Adrenal gland (tissue), 12 donors: Measurements from ENCODE around the gene PRSS21. TPM values are rescaled to one million over a fixed set of nuclear protein-coding genes. Genes with fewer than 3 reads are reported as not detected.
A peak's percentile ranks its signal among the peaks of the same experiment; 100 is the strongest.

Source experiments
- DNase-seq, 7 donors: peaks; one replicate each; pipeline ENCODE4 v3.0.0-alpha.2; 2019 to 2020
- H3K27ac ChIP-seq, 5 donors: fragments of 200-600 bp; sonication (generic) in 4 of 5; 1 replicate in 3 of 5; 2 replicates in 2 of 5; pipeline versions ENCODE4 v1.5.1 to v1.8.0; 2016 to 2020; ENCODE audit warnings: mild to moderate bottlenecking in 1 of 5
- H3K27me3 ChIP-seq: fragments of 200-600 bp; 2 replicates; pipeline ENCODE4 v1.8.0; 2021
- H3K36me3 ChIP-seq, 2 donors: fragments of 200-600 bp; replicated peaks in 1 of 2; 1 replicate in 1 of 2; 2 replicates in 1 of 2; pipeline versions ENCODE4 v1.5.1 to v1.8.0; 2018 to 2022
- H3K4me1 ChIP-seq, 2 donors: fragments of 200-600 bp; replicated peaks in 1 of 2; 1 replicate in 1 of 2; 2 replicates in 1 of 2; pipeline versions ENCODE4 v1.5.1 to v1.8.0; 2018 to 2021
- H3K4me3 ChIP-seq, 4 donors: fragments of 200-600 bp; sonication (generic) in 3 of 4; one replicate each; pipeline ENCODE4 v1.5.1; 2016 to 2018
- H3K9me3 ChIP-seq, 3 donors: fragments of 200-600 bp; sonication (generic) in 1 of 3; replicated peaks in 1 of 3; 1 replicate in 2 of 3; 2 replicates in 1 of 3; pipeline versions ENCODE4 v1.5.1 to v1.8.0; 2016 to 2021
- CTCF ChIP-seq, 6 experiments: fragments of 450-650 bp in 4 of 6; fragments of 200-600 bp in 2 of 6; sonication (generic) in 1 of 6; IDR thresholded peaks; 1 replicate in 5 of 6; 2 replicates in 1 of 6; pipeline versions ENCODE4 v1.5.1 to v1.8.0; 2016 to 2021; ENCODE audit warnings: antibody characterized with exemption in 6 of 6, mild to moderate bottlenecking in 2 of 6, moderate library complexity in 1 of 6
- POLR2A ChIP-seq, 2 donors: fragments of 450-650 bp; IDR thresholded peaks; one replicate each; pipeline ENCODE4 v1.6.1; 2017; ENCODE audit warnings: antibody characterized with exemption in 2 of 2, mild to moderate bottlenecking in 2 of 2, moderate library complexity in 1 of 2
- WGBS, 4 donors: extraction: QIAGEN DNeasy Blood & Tissue Kit in 2 of 4; methylation state at CpG; one replicate each; pipeline versions ENCODE4 v1.1.5 to v1.1.7; 2013 to 2017; 5-methylcytosine and 5-hydroxymethylcytosine counted together
- intact Hi-C, 2 donors: fragments of 100-400 bp; cut with DNase I; formaldehyde crosslinking; loops; one replicate each; pipeline versions ENCODE4 v1.14.1 to v1.15.0; 2022 to 2023
- polyA plus RNA-seq, 3 donors: library from polyadenylated mRNA; stranded (reverse); fragments of 200-250 nt in 2 of 3; fragments of 350-450 nt in 1 of 3; fragmentation: Illumina TruSeq in 1 of 3; extraction: RNeasy Lipid Tissue Mini Kit (QIAGEN cat#74804) in 1 of 3; gene quantifications; one replicate each; pipeline ENCODE4 v1.2.3, GENCODE V29; 2013 to 2014
- total RNA-seq, 9 donors: library from RNA; depleted of rRNA in 4 of 9; stranded (reverse); fragments of >200 nt in 4 of 9; fragments of 120-200 nt in 1 of 9; fragmentation: NEBNext Ultra II Directional in 1 of 9; extraction: Animal tissue kit (Norgen Biotek cat#: 25700) in 1 of 9; gene quantifications; one replicate each; pipeline versions ENCODE4 v1.1.0 to v1.2.4, GENCODE V29; 2013 to 2023
- donor health status: healthy with polysubstance abuse.
- donor health status: Bipolar disorder and iron deficiency.
- donor health status: DM: yes; HTN: yes; CAD: no.
- donor health status: DM: no; HTN: no; CAD: no.
- donor health status: DM: no; HTN: no; CAD: no.
- donor health status: DM: yes; HTN: yes; CAD: no.

PRSS21 gene
- total and polyA plus RNA-seq, 12 donors: 0.20 to 2.6 (median 0.85) TPM; not detected in 6

GRCh38 chr16:2838928-2839327 is 21.9 kb downstream of the PRSS21 start:
- peak; percentile 74 to 90 (median 86) for DNase-seq
- H3K9me3 ChIP-seq: no peaks in the 10 kb centered on the region
- H3K4me3 ChIP-seq: no peak overlapping the region
- peaks cover 0 to 6% of the 10 kb centered on the region in 2 donors for H3K4me1 ChIP-seq
- 2 to 4% methylated on average over 12 of the region's 12 CpGs; no CpG with 5 or more reads in 2 of the 4 donors for WGBS, 4 donors
- intact Hi-C loops: loop anchor here in 1 of 2 donors (2.0 to 5.0 kb wide), 2 partner anchors 30 to 88 kb away; no protein-coding TSS in a partner anchor
- H3K36me3 ChIP-seq: no peaks in the 10 kb centered on the region
- H3K27me3 ChIP-seq: peaks cover 5% of the 10 kb centered on the region
- H3K27ac ChIP-seq: no peak overlapping the region
- TF ChIP-seq CTCF (IDR thresholded peaks at IDR 0.05) (peak; percentile 77 to 95 (median 90)), POLR2A (IDR thresholded peaks at IDR 0.05) (no peak)

- intact Hi-C loops: loop anchor here in 1 of 2 donors (2.0 to 5.0 kb wide), 2 partner anchors 29 to 87 kb away; no protein-coding TSS in a partner anchor
- H3K27me3 ChIP-seq: peaks cover 5% of the 10 kb centered on the region
- DNase-seq: no peak
- no peak for TF ChIP-seq POLR2A (IDR thresholded peaks at IDR 0.05)
- TF ChIP-seq CTCF (IDR thresholded peaks at IDR 0.05): no peak
- WGBS, 4 donors: 61 to 87% (median 76%) methylated on average over 2 to 15 of the region's 15 CpGs
- no peak overlapping the region for H3K27ac ChIP-seq
- peaks cover 0 to 6% of the 10 kb centered on the region in 2 donors for H3K4me1 ChIP-seq
- H3K4me3 ChIP-seq: no peak overlapping the region
- no peaks in the 10 kb centered on the region for H3K36me3 ChIP-seq
- H3K9me3 ChIP-seq: no peaks in the 10 kb centered on the region
Observed at GRCh38 chr16:2839650-2840450, 22.8 kb downstream of the PRSS21 start.

GRCh38 chr16:2840914-2841313 is 23.9 kb downstream of the PRSS21 start:
- TF ChIP-seq CTCF (IDR thresholded peaks at IDR 0.05) (no peak), POLR2A (IDR thresholded peaks at IDR 0.05) (no peak)
- Histone ChIP-seq H3K9me3 (no peaks in the 10 kb centered on the region), H3K4me1 (peaks cover 0 to 6% of the 10 kb centered on the region in 2 donors), H3K27ac (no peak overlapping the region), H3K4me3 (no peak overlapping the region), H3K27me3 (peaks cover 5% of the 10 kb centered on the region), H3K36me3 (no peaks in the 10 kb centered on the region)
- intact Hi-C loops: no loop called here
- no peak for DNase-seq
- 60 to 83% (median 79%) methylated on average over 6 to 12 of the region's 12 CpGs for WGBS, 4 donors

GRCh38 chr16:2841606-2842339 is 24.7 kb downstream of the PRSS21 start:
- intact Hi-C loops: no loop called here
- whole genome bisulfite sequencing, 4 donors: 62 to 81% (median 76%) methylated on average over 7 to 18 of the region's 18 CpGs
- peak overlapping the region in 1 of 4 donors; percentile 46 for H3K4me3 ChIP-seq
- H3K9me3 ChIP-seq: no peaks in the 10 kb centered on the region
- peak overlapping the region in 1 of 5 donors; percentile 28 for H3K27ac ChIP-seq
- DNase-seq: no peak
- peaks cover 5% of the 10 kb centered on the region for H3K27me3 ChIP-seq
- H3K36me3 ChIP-seq: no peaks in the 10 kb centered on the region
- peaks cover 0 to 6% of the 10 kb centered on the region in 2 donors for H3K4me1 ChIP-seq
- TF ChIP-seq CTCF (IDR thresholded peaks at IDR 0.05): no peak
- no peak for TF ChIP-seq POLR2A (IDR thresholded peaks at IDR 0.05)
